GM12875 (cell line): ENCODE results near the gene TESMIN.

Experiments used
- H3K4me3 ChIP-seq: one replicate; pipeline ENCODE4 v1.5.1; 2011; ENCODE audit warnings: low read depth, low read length, control low read depth
- CTCF ChIP-seq: IDR thresholded peaks from 2 replicates; pipeline ENCODE4 v1.5.1; 2011; ENCODE audit warnings: low read depth, mild to moderate bottlenecking, control low read depth, inconsistent platforms, low read length, moderate library complexity, borderline replicate concordance; ENCODE audit not compliant: insufficient read depth

TESMIN gene

GRCh38 chr11:68658097-68658496 is 93.2 kb downstream of the TESMIN start:
- no peak for TF ChIP-seq CTCF
- H3K4me3 ChIP-seq, result no peak overlapping the region
